ENCODE measurements around the gene KRTAP10-3. TPM values are rescaled to one million over a fixed set of nuclear protein-coding genes. Genes with fewer than 3 reads are reported as not detected.
"Not testable (repeated sequence)": the region's sequence is repeated elsewhere in the genome, so short reads cannot be mapped to it uniquely, and the experiment has no call there.

KRTAP10-3 gene
- total and polyA plus RNA-seq, 2 experiments from 2014 or later = not detected

- no peaks in the 10 kb centered on the region for H4K20me1 ChIP-seq (replicated peaks; ENCODE audit: insufficient read depth)
- peak; percentile 42 for DNase-seq (ENCODE audit: low spot score)
- H3K27ac Mint-ChIP-seq = peak overlapping the region; percentile 58; the same call in 1 of the 2 replicates
- peak overlapping the region; percentile 32; the same call in 1 of the 2 replicates for H3K4me2 ChIP-seq
- H3K4me3 ChIP-seq = no peak overlapping the region
- no peak for TF ChIP-seq EZH2phosphoT487 (IDR thresholded peaks at IDR 0.05; ENCODE audit: unreplicated experiment)
- TF ChIP-seq CTCF (conservative IDR thresholded peaks at IDR 0.05; ENCODE audit: low read depth in 2 of 2) = no peak
- TF ChIP-seq STAT1 (IDR thresholded peaks at IDR 0.05; ENCODE audit: unreplicated experiment) = no peak
- TF ChIP-seq EZH2 (IDR thresholded peaks at IDR 0.05; ENCODE audit: low read depth, unreplicated experiment) = no peak
- no peak for TF ChIP-seq POLR2AphosphoS5 (IDR thresholded peaks at IDR 0.05; ENCODE audit: low read depth)
- H3K4me3 Mint-ChIP-seq = no peak overlapping the region
- H2AFZ ChIP-seq = peak overlapping the region; percentile 76
- peaks cover 5% of the 10 kb centered on the region; the same call in 2 of the 3 replicates for H3K9me3 Mint-ChIP-seq
- H3K27me3 ChIP-seq (ENCODE audit: insufficient read depth) = no peaks in the 10 kb centered on the region
- peak; percentile 66 for ATAC-seq
- 0 out of 2 replicates have a peak, but pooled peaks cover 4% of the 10 kb centered on the region for H3F3A ChIP-seq (replicated peaks; ENCODE audit: low read depth)
- peaks cover 6% of the 10 kb centered on the region for H3K27me3 Mint-ChIP-seq (ENCODE audit: insufficient read depth, low read depth, poor library complexity)
- H3K79me2 ChIP-seq (replicated peaks; ENCODE audit: insufficient read depth) = no peaks in the 10 kb centered on the region
- no peaks in the 10 kb centered on the region for H3K9me2 ChIP-seq (ENCODE audit: insufficient read depth)
- no peaks in the 10 kb centered on the region; the same call in 2 of the 3 replicates for H3K36me3 Mint-ChIP-seq (ENCODE audit: low read depth)
- H3K4me1 ChIP-seq (ENCODE audit: insufficient read depth) = peaks cover 20% of the 10 kb centered on the region
- peaks cover 25% of the 10 kb centered on the region for H3K4me1 Mint-ChIP-seq
- H3K27ac ChIP-seq (ENCODE audit: low read depth) = no peak overlapping the region
- H3K36me3 ChIP-seq (ENCODE audit: insufficient read depth) = no peaks in the 10 kb centered on the region
Observed at GRCh38 chr21:44593598-44594405, 35.2 kb upstream of the KRTAP10-3 start.

DNA sequence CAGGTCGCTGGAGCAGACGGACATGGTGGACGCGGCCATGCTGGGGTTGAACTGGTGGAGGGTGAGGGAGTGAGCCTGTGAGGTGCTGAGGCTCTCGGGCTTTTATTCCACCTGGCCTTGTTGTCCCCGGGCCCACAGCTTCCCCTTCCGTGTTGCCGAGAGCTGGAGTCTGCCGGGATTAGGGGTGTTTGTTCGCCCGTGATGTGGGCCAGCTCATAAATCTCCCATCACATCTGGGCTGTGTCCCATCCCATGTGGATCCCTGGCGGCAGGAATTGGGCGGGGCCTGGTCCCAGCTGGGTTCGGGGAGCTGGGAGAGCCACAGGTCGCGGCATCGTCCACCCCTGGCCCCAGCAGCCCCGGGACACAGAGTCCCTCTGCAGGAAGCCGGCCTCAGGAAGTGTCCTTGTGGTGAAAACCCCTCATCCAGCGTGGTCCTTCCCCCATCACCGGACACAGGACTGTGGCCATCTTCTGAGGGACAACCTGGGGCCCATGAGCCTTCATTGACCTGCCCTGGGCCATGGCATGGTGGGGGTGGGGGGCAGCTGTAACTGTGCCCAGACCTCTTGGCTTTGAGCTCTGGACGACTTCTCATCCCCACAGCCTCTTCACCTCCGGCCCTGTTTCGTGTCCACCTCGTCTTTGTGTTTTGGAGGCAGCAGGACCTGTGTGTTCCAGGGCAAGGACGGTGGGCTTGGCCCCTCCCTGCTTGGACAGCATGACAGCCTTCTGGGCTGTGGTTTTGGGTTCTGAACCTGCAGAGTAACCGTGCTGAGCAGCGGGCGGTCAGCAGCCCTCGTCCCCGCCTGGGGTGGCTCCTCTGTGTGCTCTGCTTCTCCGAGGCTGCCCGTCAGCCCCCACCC is 34.1 kb upstream of the KRTAP10-3 start, which contains the start of gene KRTAP10-6:
Gene KRTAP10-6 (minus strand): TSS at position 60 of the 866 bp plus-strand sequence. CDS start 21 bp downstream, at position 39.
- H3K4me3 Mint-ChIP-seq = no peak within 1 kb of the TSS
- no peaks in the 10 kb centered on the region for H3K79me2 ChIP-seq (replicated peaks; ENCODE audit: insufficient read depth)
- peak within 1 kb of the TSS; percentile 32; the same call in 1 of the 2 replicates for H3K4me2 ChIP-seq
- 0 out of 2 replicates have a peak, but pooled peaks cover 4% of the 10 kb centered on the region for H3F3A ChIP-seq (replicated peaks; ENCODE audit: low read depth)
- ATAC-seq (peak; percentile 38), DNase-seq (ENCODE audit: low spot score) (peak; percentile 29)
- no peaks in the 10 kb centered on the region for H3K27me3 ChIP-seq (ENCODE audit: insufficient read depth)
- H3K27me3 Mint-ChIP-seq (ENCODE audit: insufficient read depth, low read depth, poor library complexity) = peaks cover 6% of the 10 kb centered on the region
- H3K27ac ChIP-seq (ENCODE audit: low read depth) = no peak within 1 kb of the TSS
- no peaks in the 10 kb centered on the region for H3K36me3 ChIP-seq (ENCODE audit: insufficient read depth)
- H3K9me3 Mint-ChIP-seq = no peaks in the 10 kb centered on the region; the same call in 2 of the 3 replicates
- H3K4me3 ChIP-seq = no peak within 1 kb of the TSS
- H3K36me3 Mint-ChIP-seq (ENCODE audit: low read depth) = no peaks in the 10 kb centered on the region; the same call in 2 of the 3 replicates
- H3K9me2 ChIP-seq (ENCODE audit: insufficient read depth) = no peaks in the 10 kb centered on the region
- H3K27ac Mint-ChIP-seq = 0 out of 2 replicates have a peak within 1 kb of the TSS, but pooled peaks have one; percentile 58
- peaks cover 14% of the 10 kb centered on the region for H3K4me1 Mint-ChIP-seq
- no peaks in the 10 kb centered on the region for H4K20me1 ChIP-seq (replicated peaks; ENCODE audit: insufficient read depth)
- H2AFZ ChIP-seq = peak within 1 kb of the TSS; percentile 76; the same call in 1 of the 2 replicates
- H3K4me1 ChIP-seq (ENCODE audit: insufficient read depth) = peaks cover 19% of the 10 kb centered on the region
- TF ChIP-seq, protein P1, sequence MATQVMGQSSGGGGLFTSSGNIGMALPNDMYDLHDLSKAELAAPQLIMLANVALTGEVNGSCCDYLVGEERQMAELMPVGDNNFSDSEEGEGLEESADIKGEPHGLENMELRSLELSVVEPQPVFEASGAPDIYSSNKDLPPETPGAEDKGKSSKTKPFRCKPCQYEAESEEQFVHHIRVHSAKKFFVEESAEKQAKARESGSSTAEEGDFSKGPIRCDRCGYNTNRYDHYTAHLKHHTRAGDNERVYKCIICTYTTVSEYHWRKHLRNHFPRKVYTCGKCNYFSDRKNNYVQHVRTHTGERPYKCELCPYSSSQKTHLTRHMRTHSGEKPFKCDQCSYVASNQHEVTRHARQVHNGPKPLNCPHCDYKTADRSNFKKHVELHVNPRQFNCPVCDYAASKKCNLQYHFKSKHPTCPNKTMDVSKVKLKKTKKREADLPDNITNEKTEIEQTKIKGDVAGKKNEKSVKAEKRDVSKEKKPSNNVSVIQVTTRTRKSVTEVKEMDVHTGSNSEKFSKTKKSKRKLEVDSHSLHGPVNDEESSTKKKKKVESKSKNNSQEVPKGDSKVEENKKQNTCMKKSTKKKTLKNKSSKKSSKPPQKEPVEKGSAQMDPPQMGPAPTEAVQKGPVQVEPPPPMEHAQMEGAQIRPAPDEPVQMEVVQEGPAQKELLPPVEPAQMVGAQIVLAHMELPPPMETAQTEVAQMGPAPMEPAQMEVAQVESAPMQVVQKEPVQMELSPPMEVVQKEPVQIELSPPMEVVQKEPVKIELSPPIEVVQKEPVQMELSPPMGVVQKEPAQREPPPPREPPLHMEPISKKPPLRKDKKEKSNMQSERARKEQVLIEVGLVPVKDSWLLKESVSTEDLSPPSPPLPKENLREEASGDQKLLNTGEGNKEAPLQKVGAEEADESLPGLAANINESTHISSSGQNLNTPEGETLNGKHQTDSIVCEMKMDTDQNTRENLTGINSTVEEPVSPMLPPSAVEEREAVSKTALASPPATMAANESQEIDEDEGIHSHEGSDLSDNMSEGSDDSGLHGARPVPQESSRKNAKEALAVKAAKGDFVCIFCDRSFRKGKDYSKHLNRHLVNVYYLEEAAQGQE (IDR thresholded peaks at IDR 0.05; ENCODE audit: unreplicated experiment) = no peak
- TF ChIP-seq STAT1 (IDR thresholded peaks at IDR 0.05; ENCODE audit: unreplicated experiment) = no peak
- no peak for TF ChIP-seq EZH2 (IDR thresholded peaks at IDR 0.05; ENCODE audit: low read depth, unreplicated experiment)
- no peak for TF ChIP-seq ZNF331 (CRISPR knock-in tag; IDR thresholded peaks at IDR 0.05; ENCODE audit: low read depth)
- no peak for TF ChIP-seq NANOG (IDR thresholded peaks at IDR 0.05; ENCODE audit: borderline replicate concordance)

DNA sequence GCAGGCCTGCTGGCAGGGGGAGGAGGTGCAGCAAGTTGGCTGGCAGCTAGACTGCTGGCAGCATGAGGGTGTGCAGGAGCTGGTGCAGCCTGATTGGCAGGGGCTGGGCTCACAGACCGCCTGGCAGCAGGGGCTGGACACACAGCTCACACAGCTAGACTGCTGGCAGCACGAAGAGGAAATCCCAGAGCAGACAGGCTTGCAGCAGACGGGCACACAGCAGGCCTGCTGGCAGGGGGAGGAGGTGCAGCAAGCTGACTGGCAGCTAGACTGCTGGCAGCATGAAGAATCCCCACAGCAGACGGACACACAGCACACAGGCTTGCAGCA is 33.2 kb upstream of the KRTAP10-3 start:
- not testable (repeated sequence) for H3K4me2 ChIP-seq; H3K27me3 ChIP-seq (ENCODE audit: insufficient read depth); H3K4me3 Mint-ChIP-seq; H4K20me1 ChIP-seq (replicated peaks; ENCODE audit: insufficient read depth); H3K27ac Mint-ChIP-seq; H3K27me3 Mint-ChIP-seq (ENCODE audit: insufficient read depth, low read depth, poor library complexity); H3F3A ChIP-seq (replicated peaks; ENCODE audit: low read depth); H3K4me3 ChIP-seq; H3K9me3 Mint-ChIP-seq; DNase-seq (ENCODE audit: low spot score); H3K9me2 ChIP-seq (ENCODE audit: insufficient read depth); H3K27ac ChIP-seq (ENCODE audit: low read depth); H3K36me3 Mint-ChIP-seq (ENCODE audit: low read depth); H3K79me2 ChIP-seq (replicated peaks; ENCODE audit: insufficient read depth); H3K36me3 ChIP-seq (ENCODE audit: insufficient read depth); ATAC-seq; H2AFZ ChIP-seq
- H3K4me1 Mint-ChIP-seq = peaks cover 14% of the 10 kb centered on the region
- peaks cover 13% of the 10 kb centered on the region for H3K4me1 ChIP-seq (ENCODE audit: insufficient read depth)

Measured in GM23338 (cell line).